Esophagus muscularis mucosa (tissue), 4 donors: ENCODE results near the gene SPIRE2. TPM values are rescaled to one million over a fixed set of nuclear protein-coding genes. Genes with fewer than 3 reads are reported as not detected.
"Not testable (repeated sequence)": the region's sequence is repeated elsewhere in the genome, so short reads cannot be mapped to it uniquely, and the experiment has no call there.

Source experiments
- DNase-seq: peaks from one replicate; pipeline ENCODE4 v3.0.0-alpha.2; 2017; ENCODE audit errors: extremely low spot score
- H3K27ac ChIP-seq, 4 donors: fragments of 200-600 bp; sonication (generic); replicated peaks in 1 of 4; 1 replicate in 3 of 4; 2 replicates in 1 of 4; pipeline ENCODE4 v1.5.1; 2016 to 2019; ENCODE audit warnings: mild to moderate bottlenecking in 1 of 4
- H3K27me3 ChIP-seq, 4 donors: fragments of 200-600 bp; sonication (generic); one replicate each; pipeline versions ENCODE4 v1.5.1 to v1.6.0; 2016 to 2019
- H3K36me3 ChIP-seq, 4 donors: fragments of 200-600 bp; sonication (generic); one replicate each; pipeline ENCODE4 v1.5.1; 2016 to 2019
- H3K4me1 ChIP-seq, 4 donors: fragments of 200-600 bp; sonication (generic); one replicate each; pipeline ENCODE4 v1.5.1; 2016 to 2019
- H3K4me3 ChIP-seq, 4 donors: fragments of 200-600 bp; sonication (generic); 1 replicate in 2 of 4; 2 replicates in 2 of 4; pipeline ENCODE4 v1.5.1; 2016 to 2019; ENCODE audit warnings: mild to moderate bottlenecking in 4 of 4, moderate library complexity in 1 of 4
- H3K9me3 ChIP-seq, 4 donors: fragments of 200-600 bp; sonication (generic); 1 replicate in 3 of 4; 2 replicates in 1 of 4; pipeline ENCODE4 v1.5.1; 2016 to 2019
- CTCF ChIP-seq, 3 experiments: fragments of 200-600 bp in 2 of 3; fragments of 450-650 bp in 1 of 3; sonication (generic) in 2 of 3; IDR thresholded peaks; one replicate each; pipeline ENCODE4 v1.5.1; 2017 to 2019; ENCODE audit warnings: antibody characterized with exemption in 3 of 3, mild to moderate bottlenecking in 2 of 3, moderate library complexity in 1 of 3
- EP300 ChIP-seq: sonication (generic); formaldehyde crosslinking; IDR thresholded peaks from one replicate; pipeline ENCODE4 v1.6.1; 2017; ENCODE audit warnings: antibody characterized with exemption
- POLR2A ChIP-seq: fragments of 450-650 bp; IDR thresholded peaks from one replicate; pipeline ENCODE4 v1.6.1; 2017; ENCODE audit warnings: antibody characterized with exemption, moderate library complexity, mild to moderate bottlenecking, low read depth
- POLR2AphosphoS5 ChIP-seq, 2 donors: sonication (generic); formaldehyde crosslinking; IDR thresholded peaks; one replicate each; pipeline ENCODE4 v1.6.1; 2017; ENCODE audit warnings: antibody characterized with exemption in 2 of 2
- WGBS: methylation state at CpG from one replicate; pipeline ENCODE4 v1.1.5; 2018; 5-methylcytosine and 5-hydroxymethylcytosine counted together
- intact Hi-C: fragments of 100-400 bp; cut with DNase I; formaldehyde crosslinking; loops from one replicate; pipeline ENCODE4 v1.15.1; 2023
- total RNA-seq, 4 donors: library from RNA; depleted of rRNA; stranded (reverse); fragments of >200 nt; gene quantifications; one replicate each; pipeline versions ENCODE4 v1.1.0 to v1.2.1, GENCODE V29; 2016

The SPIRE2 gene
- total RNA-seq, 4 donors from 2014 or later, result 1.8 to 7.2 (median 4.2) TPM

GRCh38 chr16:89821438-89822187 lies 6.7 kb upstream of the SPIRE2 start:
- Histone ChIP-seq H3K9me3 (no peaks in the 10 kb centered on the region), H3K27me3 (no peaks in the 10 kb centered on the region), H3K36me3 (no peaks in the 10 kb centered on the region), H3K27ac (no peak overlapping the region), H3K4me1 (peaks cover 9 to 25% (median 11%) of the 10 kb centered on the region in 4 donors), H3K4me3 (no peak overlapping the region)
- intact Hi-C loops, result no loop called here
- WGBS, result 96% methylated on average over 23 of the region's 23 CpGs
- DNase-seq, result no peak
- no peak for TF ChIP-seq EP300
- no peak for TF ChIP-seq POLR2A
- no peak for TF ChIP-seq CTCF (IDR thresholded peaks at IDR 0.05)
- no peak for TF ChIP-seq POLR2AphosphoS5 (IDR thresholded peaks at IDR 0.05)

- H3K27ac ChIP-seq, result no peak overlapping the region
- no peaks in the 10 kb centered on the region for H3K9me3 ChIP-seq
- intact Hi-C loops, result no loop called here
- no peak for TF ChIP-seq EP300
- TF ChIP-seq POLR2AphosphoS5 (IDR thresholded peaks at IDR 0.05), result no peak
- TF ChIP-seq CTCF (IDR thresholded peaks at IDR 0.05), result no peak
- no peaks in the 10 kb centered on the region for H3K27me3 ChIP-seq
- no peak for DNase-seq
- peaks cover 6 to 24% (median 8%) of the 10 kb centered on the region in 4 donors for H3K4me1 ChIP-seq
- 79% methylated on average over 19 of the region's 19 CpGs for WGBS
- H3K36me3 ChIP-seq, result no peaks in the 10 kb centered on the region
- H3K4me3 ChIP-seq, result no peak overlapping the region
Observed at GRCh38 chr16:89822188-89823086, 5.8 kb upstream of the SPIRE2 start.

GRCh38 chr16:89823087-89823823 lies 5.0 kb upstream of the SPIRE2 start:
- no peak for DNase-seq
- no peaks in the 10 kb centered on the region for H3K36me3 ChIP-seq
- intact Hi-C loops, result no loop called here
- peaks cover 8 to 24% (median 12%) of the 10 kb centered on the region in 4 donors for H3K4me1 ChIP-seq
- 88% methylated on average over 8 of the region's 8 CpGs for WGBS
- TF ChIP-seq POLR2AphosphoS5 (IDR thresholded peaks at IDR 0.05), result no peak
- no peak for TF ChIP-seq CTCF (IDR thresholded peaks at IDR 0.05)
- no peak for TF ChIP-seq POLR2A
- TF ChIP-seq EP300, result no peak
- no peaks in the 10 kb centered on the region for H3K9me3 ChIP-seq
- H3K27me3 ChIP-seq, result no peaks in the 10 kb centered on the region
- no peak overlapping the region for H3K27ac ChIP-seq
- H3K4me3 ChIP-seq, result no peak overlapping the region

- H3K27ac ChIP-seq, DNase-seq, H3K4me3 ChIP-seq, H3K36me3 ChIP-seq, H3K27me3 ChIP-seq, intact Hi-C loops, H3K9me3 ChIP-seq: not testable (repeated sequence)
- H3K4me1 ChIP-seq, result peaks cover 9 to 23% (median 15%) of the 10 kb centered on the region in 4 donors
- 83% methylated on average over 5 of the region's 5 CpGs for WGBS
Observed at GRCh38 chr16:89823824-89824148, 4.5 kb upstream of the SPIRE2 start.
